GM23248 (cell line): Measurements from ENCODE around the gene TMEM37. TPM values are rescaled to one million over a fixed set of nuclear protein-coding genes. Genes with fewer than 3 reads are reported as not detected.
A peak's percentile ranks its signal among the peaks of the same experiment; 100 is the strongest.

Experiments
- DNase-seq: peaks from one replicate; pipeline ENCODE4 v3.0.0-alpha.2; 2015
- H2AFZ ChIP-seq: fragments of 200-600 bp; sonication (generic); 2 replicates; pipeline ENCODE4 v1.6.1; 2016; ENCODE audit warnings: antibody characterized with exemption
- H3F3A ChIP-seq: fragments of 200-600 bp; sonication (generic); 2 replicates; pipeline ENCODE4 v1.6.1; 2016; ENCODE audit warnings: mild to moderate bottlenecking, antibody characterized with exemption, mixed run types; ENCODE audit not compliant: insufficient read depth
- H3K27ac ChIP-seq: fragments of 200-600 bp; sonication (generic); 2 replicates; pipeline ENCODE4 v1.5.1; 2016; ENCODE audit warnings: mild to moderate bottlenecking
- H3K27me3 ChIP-seq: fragments of 200-600 bp; sonication (generic); replicated peaks from 2 replicates; pipeline ENCODE4 v1.6.1; 2016; ENCODE audit warnings: mild to moderate bottlenecking; ENCODE audit not compliant: insufficient read depth
- H3K36me3 ChIP-seq: fragments of 200-600 bp; sonication (generic); 2 replicates; pipeline ENCODE4 v1.6.1; 2016; ENCODE audit warnings: low read depth, mild to moderate bottlenecking
- H3K4me1 ChIP-seq: fragments of 200-600 bp; sonication (generic); 2 replicates; pipeline ENCODE4 v1.6.1; 2016; ENCODE audit warnings: mild to moderate bottlenecking; ENCODE audit not compliant: insufficient read depth
- H3K4me2 ChIP-seq: fragments of 200-600 bp; sonication (generic); one replicate; pipeline ENCODE4 v1.6.1; 2016; ENCODE audit warnings: mild to moderate bottlenecking; ENCODE audit not compliant: unreplicated experiment
- H3K4me3 ChIP-seq: fragments of 200-600 bp; sonication (generic); 2 replicates; pipeline ENCODE4 v1.5.1; 2016; ENCODE audit warnings: mild to moderate bottlenecking
- H3K79me2 ChIP-seq: fragments of 200-600 bp; sonication (generic); 2 replicates; pipeline ENCODE4 v1.6.1; 2016; ENCODE audit warnings: mild to moderate bottlenecking; ENCODE audit not compliant: insufficient read depth
- H3K9ac ChIP-seq: fragments of 200-600 bp; sonication (generic); 2 replicates; pipeline ENCODE4 v1.6.1; 2016; ENCODE audit warnings: mild to moderate bottlenecking
- H3K9me2 ChIP-seq: fragments of 200-600 bp; sonication (generic); 2 replicates; pipeline ENCODE4 v1.6.1; 2016; ENCODE audit warnings: mixed run types, mild to moderate bottlenecking, moderate library complexity; ENCODE audit not compliant: insufficient read depth
- H3K9me3 ChIP-seq: fragments of 200-600 bp; sonication (generic); one replicate; pipeline ENCODE4 v1.6.1; 2017; ENCODE audit warnings: low read depth
- H4K20me1 ChIP-seq: fragments of 200-600 bp; sonication (generic); 2 replicates; pipeline ENCODE4 v1.6.0; 2016; ENCODE audit not compliant: insufficient read depth
- EZH2 ChIP-seq: fragments of 200-600 bp; sonication (generic); IDR thresholded peaks from 2 replicates; pipeline ENCODE4 v1.6.1; 2018; ENCODE audit warnings: antibody characterized with exemption, mild to moderate bottlenecking; ENCODE audit not compliant: insufficient read depth, poor library complexity, severe bottlenecking
- EZH2phosphoT487 ChIP-seq: fragments of 200-600 bp; sonication (generic); IDR thresholded peaks from 2 replicates; pipeline ENCODE4 v1.6.1; 2018; ENCODE audit warnings: antibody characterized with exemption, moderate library complexity, mild to moderate bottlenecking, low read depth; ENCODE audit not compliant: insufficient read depth
- WGBS, 2 experiments: methylation state at CpG; one replicate each; pipeline ENCODE4 v1.1.6; 2015 to 2017; ENCODE audit warnings: low lambda C conversion rate in 2 of 2, low coverage in 1 of 2; ENCODE audit errors: missing lambda C conversion rate in 2 of 2; 5-methylcytosine and 5-hydroxymethylcytosine counted together
- in situ Hi-C: fragments of 300-500 bp; cut with MboI; formaldehyde crosslinking; loops from 2 replicates; pipeline ENCODE4 v1.15.0; 2020
- polyA plus RNA-seq: library from polyadenylated mRNA; unstranded; fragments of >200 nt; fragmentation: Nextera tagmentation; extraction: Ambion mirVana; gene quantifications from 2 replicates; pipeline ENCODE4 v1.2.1, GENCODE V29; 2016
- total RNA-seq: library from RNA; depleted of rRNA; stranded (reverse); fragments of >200 nt; shearing (Covaris generic); gene quantifications from 2 replicates; pipeline ENCODE4 v1.2.3, GENCODE V29; 2014

The TMEM37 gene
- total and polyA plus RNA-seq, 2 experiments from 2014 or later = 0.53 TPM; not detected in 1

DNA sequence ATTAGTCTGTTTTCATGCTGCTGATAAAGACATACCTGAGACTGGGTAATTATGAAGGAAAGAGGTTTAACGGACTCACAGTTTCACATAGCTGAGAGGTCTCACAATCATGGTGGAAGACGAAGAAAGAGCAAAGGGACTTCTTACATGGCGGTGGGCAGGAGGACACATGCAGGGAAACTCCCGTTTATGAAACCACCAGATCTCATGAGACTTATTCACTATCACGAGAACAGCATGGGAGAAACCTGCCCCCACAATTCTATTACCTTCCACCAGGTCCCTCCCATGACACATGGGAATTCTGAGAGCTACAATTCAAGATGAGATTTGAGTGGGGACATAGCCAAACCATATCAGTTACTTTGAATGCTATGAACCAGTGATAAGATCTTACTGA lies 48.5 kb downstream of the TMEM37 start:
- Histone ChIP-seq H4K20me1 (no peaks in the 10 kb centered on the region), H3K27me3 (0 out of 2 replicates have a peak, but pooled peaks cover 10% of the 10 kb centered on the region), H3K36me3 (no peaks in the 10 kb centered on the region), H3K4me2 (no peak overlapping the region), H3K9me2 (no peaks in the 10 kb centered on the region), H2AFZ (no peak overlapping the region), H3K9me3 (no peaks in the 10 kb centered on the region), H3K4me1 (0 out of 2 replicates have a peak, but pooled peaks cover 5% of the 10 kb centered on the region), H3F3A (no peaks in the 10 kb centered on the region), H3K79me2 (no peaks in the 10 kb centered on the region), H3K4me3 (no peak overlapping the region), H3K9ac (no peak overlapping the region), H3K27ac (no peak overlapping the region)
- 72 to 73% methylated on average over 5 of the region's 5 CpGs for WGBS, 2 experiments
- TF ChIP-seq EZH2phosphoT487 (no peak), EZH2 (no peak)
- in situ Hi-C loops = no loop called here
- DNase-seq = no peak

DNA sequence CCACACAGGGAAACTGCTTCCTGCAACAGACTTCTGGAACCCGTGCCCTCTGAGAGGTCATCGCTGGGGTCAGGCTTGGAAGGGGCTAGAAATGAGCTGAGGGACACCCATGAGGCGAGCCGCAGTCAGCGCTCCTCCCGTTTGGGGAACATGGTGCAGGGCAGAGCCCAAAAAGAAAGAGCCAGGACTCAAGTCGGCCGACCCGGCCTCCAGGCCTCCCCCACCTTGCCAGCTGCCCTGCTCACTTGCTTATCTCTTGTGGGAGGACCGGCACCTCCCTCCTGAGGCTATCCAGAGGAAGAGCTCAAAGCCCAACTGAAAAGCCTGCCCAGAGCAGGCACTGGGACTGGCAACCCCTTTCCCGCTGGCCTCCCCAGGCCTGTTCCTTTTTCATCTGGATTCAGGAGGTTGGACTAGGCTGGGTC lies 49.1 kb downstream of the TMEM37 start:
- no peak for DNase-seq
- Histone ChIP-seq H3K27me3 (0 out of 2 replicates have a peak, but pooled peaks cover 10% of the 10 kb centered on the region), H3K27ac (no peak overlapping the region), H3K4me3 (no peak overlapping the region), H3K4me2 (no peak overlapping the region), H3K4me1 (0 out of 2 replicates have a peak, but pooled peaks cover 5% of the 10 kb centered on the region), H4K20me1 (no peaks in the 10 kb centered on the region), H2AFZ (no peak overlapping the region), H3F3A (no peaks in the 10 kb centered on the region), H3K9ac (no peak overlapping the region), H3K9me3 (no peaks in the 10 kb centered on the region), H3K36me3 (no peaks in the 10 kb centered on the region), H3K9me2 (no peaks in the 10 kb centered on the region), H3K79me2 (no peaks in the 10 kb centered on the region)
- in situ Hi-C loops = no loop called here
- no peak for TF ChIP-seq EZH2
- 86 to 88% methylated on average over 11 of the region's 11 CpGs for WGBS, 2 experiments

DNA sequence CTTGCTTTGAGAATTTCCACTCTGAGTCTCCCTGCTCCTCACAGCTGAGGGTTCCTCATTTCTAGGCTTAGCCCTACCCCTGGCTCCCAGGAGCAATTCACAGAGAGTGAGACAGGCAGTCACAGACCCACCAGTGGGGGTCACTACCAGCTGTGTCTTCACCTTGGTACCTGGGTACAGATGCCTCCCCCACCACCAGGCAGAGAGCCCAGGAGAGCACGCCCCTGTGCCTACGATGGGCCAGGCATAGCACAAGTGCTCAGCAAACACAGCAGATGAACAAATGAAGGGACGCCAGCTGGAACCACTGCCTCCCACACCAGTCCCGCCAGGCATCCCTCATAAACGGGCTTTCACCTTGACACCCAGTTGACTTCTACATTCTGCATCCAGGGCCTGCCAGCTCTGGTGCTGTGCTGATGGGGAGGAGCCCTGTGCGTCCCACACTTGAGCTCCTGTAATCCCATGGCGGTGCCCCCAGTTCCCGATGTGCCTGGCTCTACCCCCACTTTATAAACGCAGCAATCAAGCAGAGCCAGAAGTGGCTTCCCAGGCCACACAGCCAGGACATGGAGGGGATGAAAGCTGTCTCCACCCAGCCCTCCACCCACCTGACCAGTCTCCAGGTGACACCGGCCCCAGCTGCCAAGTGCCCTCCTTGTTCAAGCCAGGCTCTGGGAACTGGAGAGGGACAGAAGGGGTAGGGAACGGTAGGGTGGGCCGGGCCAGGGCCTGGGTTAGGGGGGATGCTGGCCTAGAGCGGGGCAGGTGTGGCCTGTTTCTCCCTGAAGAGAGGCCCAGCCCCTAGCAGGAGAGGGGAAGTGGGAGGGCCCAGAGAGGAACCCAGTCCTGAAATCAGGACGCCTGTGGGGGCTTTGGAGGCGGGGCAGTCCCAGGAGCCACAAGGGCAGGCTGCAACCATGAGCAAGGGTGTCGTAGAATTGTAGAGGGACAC lies 50.1 kb downstream of the TMEM37 start:
- TF ChIP-seq EZH2 = no peak
- H3K79me2 ChIP-seq = no peaks in the 10 kb centered on the region
- H3K9me3 ChIP-seq = no peaks in the 10 kb centered on the region
- H3K27me3 ChIP-seq = 0 out of 2 replicates have a peak, but pooled peaks cover 10% of the 10 kb centered on the region
- H3K4me1 ChIP-seq = 0 out of 2 replicates have a peak, but pooled peaks cover 8% of the 10 kb centered on the region
- H3K9me2 ChIP-seq = no peaks in the 10 kb centered on the region
- H3K27ac ChIP-seq = no peak overlapping the region
- no peaks in the 10 kb centered on the region for H3F3A ChIP-seq
- H3K9ac ChIP-seq = no peak overlapping the region
- in situ Hi-C loops = no loop called here
- H3K36me3 ChIP-seq = no peaks in the 10 kb centered on the region
- no peak overlapping the region for H3K4me3 ChIP-seq
- 75 to 76% methylated on average over 16 of the region's 16 CpGs for WGBS, 2 experiments
- H3K4me2 ChIP-seq = no peak overlapping the region
- H2AFZ ChIP-seq = no peak overlapping the region
- H4K20me1 ChIP-seq = no peaks in the 10 kb centered on the region
- no peak for DNase-seq

DNA sequence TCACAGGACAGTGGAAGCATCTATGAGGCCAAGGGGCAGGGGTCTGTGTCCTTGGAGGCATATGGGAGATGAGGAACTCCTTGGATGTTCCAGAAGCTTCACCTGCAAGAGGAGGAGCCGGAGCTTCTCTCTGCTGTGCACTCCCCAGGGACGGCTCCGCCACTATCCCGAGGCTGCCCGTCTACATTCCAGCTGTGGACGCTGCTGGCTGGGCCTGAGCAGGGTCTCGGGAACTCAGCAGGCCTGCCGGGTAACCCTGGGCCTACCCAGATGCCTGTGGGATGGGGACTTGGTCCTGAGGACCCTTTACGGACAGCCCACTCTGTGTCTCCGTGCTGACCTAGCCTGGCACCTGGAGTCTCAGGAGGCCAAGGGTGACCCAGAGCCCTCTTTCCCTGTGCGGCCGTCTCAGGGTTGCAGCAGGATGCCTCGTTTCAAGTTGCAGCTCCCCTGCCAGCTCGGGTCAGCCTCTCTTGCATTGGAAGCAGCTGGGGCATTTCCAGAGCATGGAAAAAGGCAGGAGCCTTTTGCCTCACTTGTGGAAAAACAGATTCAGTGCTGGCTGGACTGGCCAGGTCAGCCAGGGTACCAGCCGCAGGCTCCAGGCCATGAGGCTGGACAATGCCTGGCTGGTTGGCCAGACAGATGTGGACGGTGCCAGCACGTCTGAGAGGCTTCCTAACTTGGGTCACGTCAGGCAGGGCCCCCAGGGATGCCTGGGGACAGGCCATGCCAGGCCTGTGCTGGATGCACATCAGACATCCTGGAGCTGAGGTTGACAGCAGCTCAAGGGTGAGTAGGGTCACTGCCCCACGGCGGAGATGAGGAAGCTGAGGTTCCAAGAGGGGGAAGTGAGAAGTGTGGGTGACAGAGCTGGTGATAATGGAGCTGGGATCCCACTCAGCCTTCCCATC lies 51.1 kb downstream of the TMEM37 start:
- H3K4me1 ChIP-seq = peaks cover 14% of the 10 kb centered on the region; the same call in 1 of the 2 replicates

More for the DNA sequence above, 51.1 kb downstream of the TMEM37 start:
- H3K27ac ChIP-seq = no peak overlapping the region
- H3K9me2 ChIP-seq = no peaks in the 10 kb centered on the region
- H3K9me3 ChIP-seq = no peaks in the 10 kb centered on the region
- no peaks in the 10 kb centered on the region for H3K36me3 ChIP-seq
- no peak overlapping the region for H2AFZ ChIP-seq
- H3K4me3 ChIP-seq = no peak overlapping the region
- no peaks in the 10 kb centered on the region for H4K20me1 ChIP-seq
- H3K9ac ChIP-seq = no peak overlapping the region
- in situ Hi-C loops = no loop called here
- no peak overlapping the region for H3K4me2 ChIP-seq
- 0 out of 2 replicates have a peak, but pooled peaks cover 10% of the 10 kb centered on the region for H3K27me3 ChIP-seq
- TF ChIP-seq EZH2 (no peak), EZH2phosphoT487 (no peak)
- 61 to 62% methylated on average over 20 of the region's 20 CpGs for WGBS, 2 experiments
- H3F3A ChIP-seq = no peaks in the 10 kb centered on the region
- peak; percentile 10 for DNase-seq
- no peaks in the 10 kb centered on the region for H3K79me2 ChIP-seq
